Endothelial cell of umbilical vein (primary cell): ENCODE measurements around the gene SCN11A. TPM values are rescaled to one million over a fixed set of nuclear protein-coding genes. Genes with fewer than 3 reads are reported as not detected.

Source experiments
- BruUV-seq: library from RNA; stranded (reverse); fragments of 400-500 nt; replicated peaks from 2 replicates; lab custom pipeline; 2021; lab: Mats Ljungman, UMichigan
- CTCF ChIA-PET: fragments of 300-600, 350-600 bp; sonication (Branson Sonifier 250); formaldehyde crosslinking; loops from one replicate; lab custom pipeline; 2021; ENCODE audit warnings: antibody characterized with exemption, inconsistent platforms; lab: Charles Lee
- POLR2A ChIA-PET: fragments of 300-600, 350-600 bp; sonication (Branson Sonifier 250); formaldehyde crosslinking; loops from one replicate; lab custom pipeline; 2021; ENCODE audit warnings: antibody characterized with exemption, inconsistent platforms; lab: Charles Lee
- DNase-seq: peaks from one replicate; pipeline ENCODE4 v3.0.0-alpha.2; 2011; ENCODE audit warnings: low read depth, low spot score
- FAIRE-seq: peaks from 2 replicates; lab custom pipeline; 2011; peaks lifted over from hg19 to GRCh38; lab: Jason Lieb, UNC
- H2AFZ ChIP-seq: 2 replicates; pipeline ENCODE4 v1.6.0; 2012; ENCODE audit warnings: low read depth, low read length, control low read depth, inconsistent platforms
- H3K27ac ChIP-seq: 2 replicates; pipeline ENCODE4 v1.5.1; 2011; ENCODE audit warnings: low read depth, mild to moderate bottlenecking, control low read depth, low read length, moderate library complexity; ENCODE audit not compliant: insufficient read depth
- H3K27me3 ChIP-seq, 2 experiments: 2 replicates each; pipeline versions ENCODE4 v1.6.0 to v1.6.1; 2011; ENCODE audit warnings: low read length in 2 of 2, mixed read lengths in 1 of 2; ENCODE audit not compliant: control insufficient read depth in 2 of 2, insufficient read depth in 2 of 2
- H3K36me3 ChIP-seq, 2 experiments: 2 replicates in 1 of 2; 3 replicates in 1 of 2; pipeline ENCODE4 v1.5.1; 2011; ENCODE audit warnings: low read length in 2 of 2, mild to moderate bottlenecking in 1 of 2, moderate library complexity in 1 of 2; ENCODE audit not compliant: control insufficient read depth in 2 of 2, insufficient read depth in 2 of 2; ENCODE audit errors: extremely low read depth in 1 of 2
- H3K4me1 ChIP-seq: 3 replicates; pipeline ENCODE4 v1.5.1; 2011; ENCODE audit warnings: mild to moderate bottlenecking, low read length; ENCODE audit not compliant: control insufficient read depth, insufficient read depth; ENCODE audit errors: extremely low read depth
- H3K4me2 ChIP-seq: 2 replicates; pipeline ENCODE4 v1.6.1; 2011; ENCODE audit warnings: low read length, control low read depth, mixed read lengths; ENCODE audit not compliant: insufficient read depth
- H3K4me3 ChIP-seq, 3 experiments: fragments of 200-600 bp in 1 of 3; sonication (generic), shearing (Covaris generic) in 1 of 3; replicated peaks in 1 of 3; 2 replicates each; pipeline ENCODE4 v1.5.1; 2011 to 2016; ENCODE audit warnings: control low read depth in 3 of 3, low read length in 3 of 3, mild to moderate bottlenecking in 2 of 3, inconsistent platforms in 1 of 3, low read depth in 1 of 3, moderate library complexity in 1 of 3; ENCODE audit not compliant: insufficient read depth in 1 of 3
- H3K79me2 ChIP-seq: 2 replicates; pipeline ENCODE4 v1.6.0; 2012; ENCODE audit warnings: low read length, inconsistent platforms; ENCODE audit not compliant: control insufficient read depth, insufficient read depth
- H3K9ac ChIP-seq: replicated peaks from 2 replicates; pipeline ENCODE3; 2011; ENCODE audit warnings: low read length, control low read depth; ENCODE audit not compliant: insufficient read depth; ENCODE audit errors: extremely low read depth
- H3K9me1 ChIP-seq: replicated peaks from 3 replicates; pipeline ENCODE4 v1.6.0; 2011; ENCODE audit warnings: mild to moderate bottlenecking, low read length; ENCODE audit not compliant: control insufficient read depth, insufficient read depth; ENCODE audit errors: extremely low read depth
- H3K9me3 ChIP-seq: replicated peaks from 2 replicates; pipeline ENCODE4 v1.5.1; 2012; ENCODE audit warnings: low read length, inconsistent platforms; ENCODE audit not compliant: control insufficient read depth, insufficient read depth
- H4K20me1 ChIP-seq: replicated peaks from 2 replicates; pipeline ENCODE3; 2011; ENCODE audit warnings: mild to moderate bottlenecking, low read length; ENCODE audit not compliant: control insufficient read depth, insufficient read depth; ENCODE audit errors: extremely low read depth
- EZH2 ChIP-seq: IDR thresholded peaks from 2 replicates; pipeline ENCODE4 v1.6.1; 2012; ENCODE audit warnings: borderline replicate concordance, low read depth, mild to moderate bottlenecking, moderate library complexity, low read length, inconsistent platforms; ENCODE audit not compliant: severe bottlenecking
- FOS ChIP-seq: IDR thresholded peaks from 2 replicates; pipeline ENCODE4 v1.6.1; 2011; ENCODE audit warnings: mild to moderate bottlenecking, low read length, moderate library complexity, borderline replicate concordance; ENCODE audit not compliant: insufficient read depth
- GATA2 ChIP-seq: IDR thresholded peaks from 2 replicates; pipeline ENCODE4 v1.7.0; 2011; ENCODE audit warnings: low read depth, mild to moderate bottlenecking, moderate library complexity, mixed read lengths, low read length; ENCODE audit not compliant: insufficient read length, insufficient read depth
- JUN ChIP-seq: IDR thresholded peaks from 2 replicates; pipeline ENCODE4 v1.6.1; 2011; ENCODE audit warnings: borderline replicate concordance, low read depth; ENCODE audit not compliant: insufficient read length, insufficient read depth
- MYC ChIP-seq: IDR thresholded peaks from one replicate; pipeline ENCODE4 v1.6.1; 2011; ENCODE audit warnings: mild to moderate bottlenecking, low read depth, low read length
- POLR2A ChIP-seq: IDR thresholded peaks from 2 replicates; pipeline ENCODE4 v1.6.1; 2012; ENCODE audit warnings: low read depth, mild to moderate bottlenecking, control low read depth, low read length
- POLR2AphosphoS5 ChIP-seq: IDR thresholded peaks from 2 replicates; pipeline ENCODE4 v1.6.1; 2012; ENCODE audit warnings: low read depth, mild to moderate bottlenecking, control low read depth, low read length, moderate library complexity; ENCODE audit not compliant: insufficient read depth
- dilution Hi-C: fragments of 300-500 bp; cut with MboI; formaldehyde crosslinking; loops from one replicate; pipeline ENCODE4 v1.15.0; 2019; ENCODE audit warnings: low sequenced_read_pairs; ENCODE audit not compliant: extremely low pct_ligation_motif_present
- intact Hi-C: fragments of 100-400 bp; cut with micrococcal nuclease; formaldehyde crosslinking; loops from one replicate; pipeline ENCODE4 v1.10.0; 2022
- polyA plus RNA-seq, 4 experiments: library from polyadenylated mRNA; depleted of rRNA in 3 of 4; stranded (reverse) in 3 of 4; unstranded in 1 of 4; fragments of >200 nt; gene quantifications; 2 replicates each; pipeline versions ENCODE4 v1.2.1 to v1.2.3, GENCODE V29; 2011 to 2012; ENCODE audit warnings: missing spikeins in 1 of 4
- total RNA-seq: library from RNA; stranded (reverse); gene quantifications from 2 replicates; pipeline ENCODE4 v1.2.3, GENCODE V29; 2021
- TF ChIP-seq, protein P1 (sequence below), 2 donors: IDR thresholded peaks; 1 replicate in 1 of 2; 2 replicates in 1 of 2; pipeline ENCODE4 v1.5.1; 2011; ENCODE audit warnings: low read length in 2 of 2, mild to moderate bottlenecking in 2 of 2, moderate library complexity in 2 of 2, control low read depth in 1 of 2, inconsistent platforms in 1 of 2, low read depth in 1 of 2; ENCODE audit not compliant: insufficient read depth in 1 of 2; ENCODE audit errors: extremely low read depth in 1 of 2
- TF ChIP-seq, protein P2 (sequence below): IDR thresholded peaks from 2 replicates; pipeline ENCODE4 v1.6.1; 2011; ENCODE audit not compliant: insufficient read depth, insufficient read length

Gene SCN11A
- total and polyA plus RNA-seq, 2 donors (not counting 3 experiments of a cell fraction or from before 2014, with no cell fraction given): 0.06 to 0.07 TPM

DNA sequence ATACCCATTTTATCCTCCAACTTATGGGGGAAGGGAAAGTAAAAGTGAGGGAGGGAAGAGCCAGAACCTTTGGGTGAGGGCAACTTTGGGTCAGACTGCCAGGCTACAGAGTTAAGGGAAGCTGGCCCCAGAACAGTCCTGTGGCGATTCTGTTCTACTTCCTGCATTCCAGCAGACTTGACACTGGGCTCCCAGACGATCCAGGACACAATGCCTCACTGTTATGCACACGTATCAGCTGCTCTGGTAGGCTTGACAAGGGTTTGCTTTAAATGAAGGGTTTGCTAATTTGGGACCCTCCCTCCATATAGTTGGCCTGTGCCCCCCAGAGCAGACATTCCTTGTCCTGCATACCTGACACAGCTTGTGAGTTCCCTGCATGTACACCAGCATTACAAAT lies 45.0 kb upstream of the SCN11A start:
- H3K27me3 ChIP-seq: no peaks in the 10 kb centered on the region
- TSS peak; percentile 29 for BruUV-seq
- H4K20me1 ChIP-seq: no peaks in the 10 kb centered on the region
- no peak overlapping the region for H2AFZ ChIP-seq
- ChIA-PET POLR2A (no interaction called here), CTCF (interaction anchor here (1.0 to 1.7 kb wide), 2 partner anchors 192 to 195 kb away, joined by 3 to 8 read pairs; no protein-coding TSS in a partner anchor)
- FAIRE-seq: peak; percentile 44
- no peaks in the 10 kb centered on the region for H3K4me1 ChIP-seq
- no peaks in the 10 kb centered on the region for H3K9me1 ChIP-seq
- H3K36me3 ChIP-seq: peaks cover 26 to 43% of the 10 kb centered on the region in 2 experiments
- H3K9me3 ChIP-seq: no peaks in the 10 kb centered on the region
- dilution Hi-C loops (no loop called here), intact Hi-C loops (no loop called here)
- H3K27ac ChIP-seq: no peak overlapping the region
- no peak for TF ChIP-seq FOS
- TF ChIP-seq GATA2: no peak
- no peak for TF ChIP-seq POLR2A
- TF ChIP-seq, protein P1, sequence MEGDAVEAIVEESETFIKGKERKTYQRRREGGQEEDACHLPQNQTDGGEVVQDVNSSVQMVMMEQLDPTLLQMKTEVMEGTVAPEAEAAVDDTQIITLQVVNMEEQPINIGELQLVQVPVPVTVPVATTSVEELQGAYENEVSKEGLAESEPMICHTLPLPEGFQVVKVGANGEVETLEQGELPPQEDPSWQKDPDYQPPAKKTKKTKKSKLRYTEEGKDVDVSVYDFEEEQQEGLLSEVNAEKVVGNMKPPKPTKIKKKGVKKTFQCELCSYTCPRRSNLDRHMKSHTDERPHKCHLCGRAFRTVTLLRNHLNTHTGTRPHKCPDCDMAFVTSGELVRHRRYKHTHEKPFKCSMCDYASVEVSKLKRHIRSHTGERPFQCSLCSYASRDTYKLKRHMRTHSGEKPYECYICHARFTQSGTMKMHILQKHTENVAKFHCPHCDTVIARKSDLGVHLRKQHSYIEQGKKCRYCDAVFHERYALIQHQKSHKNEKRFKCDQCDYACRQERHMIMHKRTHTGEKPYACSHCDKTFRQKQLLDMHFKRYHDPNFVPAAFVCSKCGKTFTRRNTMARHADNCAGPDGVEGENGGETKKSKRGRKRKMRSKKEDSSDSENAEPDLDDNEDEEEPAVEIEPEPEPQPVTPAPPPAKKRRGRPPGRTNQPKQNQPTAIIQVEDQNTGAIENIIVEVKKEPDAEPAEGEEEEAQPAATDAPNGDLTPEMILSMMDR (IDR thresholded peaks at IDR 0.05; ENCODE audit: extremely low read depth in 1 of 2, insufficient read depth in 1 of 2, low read depth in 1 of 2, low read length in 2 of 2): no peak
- TF ChIP-seq MYC: no peak
- TF ChIP-seq POLR2AphosphoS5: no peak
- no peak for TF ChIP-seq JUN
- TF ChIP-seq, protein P2, sequence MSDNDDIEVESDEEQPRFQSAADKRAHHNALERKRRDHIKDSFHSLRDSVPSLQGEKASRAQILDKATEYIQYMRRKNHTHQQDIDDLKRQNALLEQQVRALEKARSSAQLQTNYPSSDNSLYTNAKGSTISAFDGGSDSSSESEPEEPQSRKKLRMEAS: no peak
- no peak for TF ChIP-seq EZH2
- H3K79me2 ChIP-seq: peaks cover 6% of the 10 kb centered on the region
- no peak overlapping the region for H3K9ac ChIP-seq
- no peak for DNase-seq
- no peak overlapping the region for H3K4me2 ChIP-seq
- no peak overlapping the region for H3K4me3 ChIP-seq
